Mesenchymal stem cell (in vitro differentiated cells and primary cell): ENCODE results near the gene APIP.

Experiments used
- DNase-seq: peaks from one replicate; pipeline ENCODE4 v3.0.0-alpha.2; 2013
- H2AFZ ChIP-seq: one replicate; pipeline ENCODE4 v1.6.1; 2013; ENCODE audit warnings: low read depth, mild to moderate bottlenecking, control low read depth, inconsistent platforms, low read length, moderate library complexity
- H2AK5ac ChIP-seq: 2 replicates; pipeline ENCODE4 v1.6.1; 2013; ENCODE audit warnings: low read length, moderate library complexity, mild to moderate bottlenecking, inconsistent platforms; ENCODE audit not compliant: severe bottlenecking
- H2BK120ac ChIP-seq: one replicate; pipeline ENCODE4 v1.6.1; 2013; ENCODE audit warnings: low read depth, mild to moderate bottlenecking, inconsistent platforms, low read length, moderate library complexity
- H2BK12ac ChIP-seq, 2 experiments: one replicate each; pipeline ENCODE4 v1.6.1; 2013; ENCODE audit warnings: inconsistent platforms in 2 of 2, low read length in 2 of 2, mild to moderate bottlenecking in 2 of 2, moderate library complexity in 2 of 2, control low read depth in 1 of 2
- H2BK15ac ChIP-seq: one replicate; pipeline ENCODE4 v1.6.1; 2013; ENCODE audit warnings: mild to moderate bottlenecking, low read depth, inconsistent platforms; ENCODE audit not compliant: poor library complexity, severe bottlenecking
- H2BK5ac ChIP-seq: 2 replicates; pipeline ENCODE4 v1.6.1; 2013; ENCODE audit warnings: low read depth, mild to moderate bottlenecking, low read length, control low read depth, inconsistent platforms; ENCODE audit not compliant: poor library complexity, severe bottlenecking
- H3K14ac ChIP-seq, 2 experiments: one replicate each; pipeline ENCODE4 v1.6.1; 2013; ENCODE audit warnings: inconsistent platforms in 2 of 2, low read length in 2 of 2, control low read depth in 1 of 2, mild to moderate bottlenecking in 1 of 2, moderate library complexity in 1 of 2
- H3K18ac ChIP-seq, 2 experiments: one replicate each; pipeline ENCODE4 v1.6.1; 2013; ENCODE audit warnings: inconsistent platforms in 2 of 2, low read length in 2 of 2, control low read depth in 1 of 2, low read depth in 1 of 2, mild to moderate bottlenecking in 1 of 2
- H3K23ac ChIP-seq, 2 experiments: one replicate each; pipeline ENCODE4 v1.6.1; 2013; ENCODE audit warnings: inconsistent platforms in 2 of 2, low read length in 2 of 2, mild to moderate bottlenecking in 2 of 2, moderate library complexity in 2 of 2, control low read depth in 1 of 2
- H3K27ac ChIP-seq: 2 replicates; pipeline ENCODE4 v1.5.1; 2013; ENCODE audit warnings: mild to moderate bottlenecking, moderate library complexity, low read length, control low read depth, inconsistent platforms; ENCODE audit not compliant: poor library complexity, severe bottlenecking
- H3K27me3 ChIP-seq, 2 experiments: 2 replicates each; pipeline versions ENCODE4 v1.6.1 to v1.7.0; 2013; ENCODE audit warnings: low read length in 2 of 2, mild to moderate bottlenecking in 2 of 2, moderate library complexity in 2 of 2, control low read depth in 1 of 2, inconsistent platforms in 1 of 2; ENCODE audit not compliant: control insufficient read depth in 1 of 2, insufficient read depth in 1 of 2
- H3K36me3 ChIP-seq, 2 experiments: 2 replicates each; pipeline versions ENCODE4 v1.6.1 to v1.7.0; 2013; ENCODE audit warnings: low read length in 2 of 2, control low read depth in 1 of 2, inconsistent platforms in 1 of 2, low read depth in 1 of 2, mild to moderate bottlenecking in 1 of 2; ENCODE audit not compliant: insufficient read depth in 2 of 2, control insufficient read depth in 1 of 2
- H3K4ac ChIP-seq, 2 experiments: one replicate each; pipeline ENCODE4 v1.6.1; 2013; ENCODE audit warnings: inconsistent platforms in 2 of 2, low read length in 2 of 2, mild to moderate bottlenecking in 2 of 2, moderate library complexity in 2 of 2, control low read depth in 1 of 2, low read depth in 1 of 2
- H3K4me1 ChIP-seq: 2 replicates; pipeline ENCODE4 v1.6.1; 2013; ENCODE audit warnings: low read depth, low read length, control low read depth; ENCODE audit not compliant: control insufficient read depth, insufficient read depth
- H3K4me2 ChIP-seq: 2 replicates; pipeline ENCODE4 v1.6.1; 2013; ENCODE audit warnings: low read length, mild to moderate bottlenecking, inconsistent platforms; ENCODE audit not compliant: poor library complexity, severe bottlenecking
- H3K4me3 ChIP-seq, 2 experiments: 2 replicates each; pipeline versions ENCODE4 v1.5.1 to v1.7.0; 2013; ENCODE audit warnings: low read length in 2 of 2, mild to moderate bottlenecking in 2 of 2, control low read depth in 1 of 2, low read depth in 1 of 2; ENCODE audit not compliant: insufficient read depth in 1 of 2
- H3K79me1 ChIP-seq: replicated peaks from 2 replicates; pipeline ENCODE4 v1.6.1; 2013; ENCODE audit warnings: mild to moderate bottlenecking, control low read depth, low read length, inconsistent platforms; ENCODE audit not compliant: poor library complexity, severe bottlenecking
- H3K9ac ChIP-seq: 2 replicates; pipeline ENCODE4 v1.7.0; 2013; ENCODE audit warnings: mild to moderate bottlenecking, low read length, moderate library complexity
- H3K9me3 ChIP-seq: 2 replicates; pipeline ENCODE4 v1.7.0; 2013; ENCODE audit warnings: mild to moderate bottlenecking, low read length; ENCODE audit not compliant: control insufficient read depth
- H4K8ac ChIP-seq: one replicate; pipeline ENCODE4 v1.6.1; 2013; ENCODE audit warnings: inconsistent platforms, mild to moderate bottlenecking, low read length, moderate library complexity
- H4K91ac ChIP-seq: one replicate; pipeline ENCODE4 v1.6.1; 2013; ENCODE audit warnings: mild to moderate bottlenecking, low read length, inconsistent platforms
- WGBS: methylation state at CpG from one replicate; pipeline ENCODE4 v1.1.7; 2013; ENCODE audit warnings: mixed read lengths; 5-methylcytosine and 5-hydroxymethylcytosine counted together

The APIP gene

GRCh38 chr11:34904421-34904955, 11.7 kb downstream of the APIP start:
- H3K4me3 ChIP-seq: no peak overlapping the region
- no peaks in the 10 kb centered on the region for H3K4me1 ChIP-seq
- peaks cover 25% of the 10 kb centered on the region for H3K9me3 ChIP-seq
- no peak for DNase-seq
- H3K9ac ChIP-seq: no peak overlapping the region
- no peak overlapping the region for H3K14ac ChIP-seq
- H2AK5ac ChIP-seq: no peak overlapping the region
- 87% methylated on average over 3 of the region's 3 CpGs for WGBS
- no peak overlapping the region for H2BK12ac ChIP-seq
- no peaks in the 10 kb centered on the region for H3K27me3 ChIP-seq
- H3K36me3 ChIP-seq: peaks cover 0 to 3% of the 10 kb centered on the region in 2 experiments
- no peak overlapping the region for H2BK5ac ChIP-seq
- H3K27ac ChIP-seq: no peak overlapping the region
- no peak overlapping the region for H2AFZ ChIP-seq
- H4K91ac ChIP-seq: no peak overlapping the region
- no peak overlapping the region for H3K4me2 ChIP-seq
- no peak overlapping the region for H3K23ac ChIP-seq
- no peak overlapping the region for H4K8ac ChIP-seq
- no peak overlapping the region for H2BK15ac ChIP-seq
- H2BK120ac ChIP-seq: no peak overlapping the region
- H3K18ac ChIP-seq: no peak overlapping the region
- no peak overlapping the region for H3K4ac ChIP-seq
- H3K79me1 ChIP-seq: peaks cover 34% of the 10 kb centered on the region

- Histone ChIP-seq H3K36me3 (no peaks in the 10 kb centered on the region), H2AFZ (no peak overlapping the region), H3K4me2 (no peak overlapping the region), H3K4me1 (no peaks in the 10 kb centered on the region), H2AK5ac (no peak overlapping the region), H3K27me3 (no peaks in the 10 kb centered on the region), H2BK15ac (no peak overlapping the region), H3K4ac (no peak overlapping the region), H3K4me3 (no peak overlapping the region), H2BK120ac (no peak overlapping the region), H2BK5ac (no peak overlapping the region), H3K27ac (no peak overlapping the region), H4K8ac (no peak overlapping the region), H3K9ac (no peak overlapping the region), H3K18ac (no peak overlapping the region), H3K9me3 (peaks cover 38% of the 10 kb centered on the region), H2BK12ac (no peak overlapping the region), H4K91ac (no peak overlapping the region), H3K23ac (no peak overlapping the region), H3K79me1 (peaks cover 35% of the 10 kb centered on the region), H3K14ac (no peak overlapping the region)
- DNase-seq: no peak
- WGBS: 93% methylated on average over 3 of the region's 5 CpGs
Observed at GRCh38 chr11:34899633-34900016, 16.6 kb downstream of the APIP start.

- Histone ChIP-seq H3K4ac (no peak overlapping the region), H4K8ac (no peak overlapping the region), H3K23ac (no peak overlapping the region), H2BK12ac (no peak overlapping the region), H4K91ac (no peak overlapping the region), H3K4me1 (no peaks in the 10 kb centered on the region), H3K27me3 (no peaks in the 10 kb centered on the region), H3K18ac (no peak overlapping the region), H3K27ac (no peak overlapping the region), H3K36me3 (no peaks in the 10 kb centered on the region), H3K79me1 (peaks cover 33% of the 10 kb centered on the region), H3K4me2 (no peak overlapping the region), H2BK5ac (no peak overlapping the region), H3K4me3 (no peak overlapping the region), H2AFZ (no peak overlapping the region), H3K9ac (no peak overlapping the region), H2AK5ac (no peak overlapping the region), H3K9me3 (peaks cover 38% of the 10 kb centered on the region), H2BK120ac (no peak overlapping the region), H3K14ac (no peak overlapping the region), H2BK15ac (no peak overlapping the region)
- WGBS: 100% methylated on average over 3 of the region's 10 CpGs
- no peak for DNase-seq
Observed at GRCh38 chr11:34898474-34898873, 17.7 kb downstream of the APIP start.

GRCh38 chr11:34897171-34897870, 18.9 kb downstream of the APIP start:
- peaks cover 29% of the 10 kb centered on the region for H3K79me1 ChIP-seq
- H3K36me3 ChIP-seq: no peaks in the 10 kb centered on the region
- no peak overlapping the region for H2AK5ac ChIP-seq
- no peak overlapping the region for H3K23ac ChIP-seq
- no peak for DNase-seq
- no peak overlapping the region for H3K4me2 ChIP-seq
- no peak overlapping the region for H2BK120ac ChIP-seq
- H2BK15ac ChIP-seq: no peak overlapping the region
- no peak overlapping the region for H2BK5ac ChIP-seq
- H2BK12ac ChIP-seq: no peak overlapping the region
- H3K4ac ChIP-seq: no peak overlapping the region
- no peak overlapping the region for H3K9ac ChIP-seq
- peaks cover 38% of the 10 kb centered on the region for H3K9me3 ChIP-seq
- H3K4me3 ChIP-seq: no peak overlapping the region
- H3K14ac ChIP-seq: no peak overlapping the region
- no peak overlapping the region for H3K27ac ChIP-seq
- 100% methylated on average over 2 of the region's 3 CpGs for WGBS
- H2AFZ ChIP-seq: no peak overlapping the region
- no peaks in the 10 kb centered on the region for H3K4me1 ChIP-seq
- no peak overlapping the region for H3K18ac ChIP-seq
- H3K27me3 ChIP-seq: no peaks in the 10 kb centered on the region
- H4K91ac ChIP-seq: no peak overlapping the region
- H4K8ac ChIP-seq: no peak overlapping the region
